Naive B cell (primary cell): ENCODE measurements around the gene F12. TPM values are rescaled to one million over a fixed set of nuclear protein-coding genes. Genes with fewer than 3 reads are reported as not detected.
"Not testable (repeated sequence)": the region's sequence is repeated elsewhere in the genome, so short reads cannot be mapped to it uniquely, and the experiment has no call there.

Experiments used
- ATAC-seq, 2 donors: fragments of 150-1000 bp; cut with Tn5 transposase; 2 replicates each; pipeline ENCODE4 v1.10.0; 2021; ENCODE audit warnings: low read depth in 2 of 2, mild to moderate bottlenecking in 2 of 2, moderate library complexity in 2 of 2
- DNase-seq: peaks from one replicate; pipeline ENCODE4 v3.0.0; 2022
- H3K27ac Mint-ChIP-seq, 6 donors: one replicate each; pipeline ENCODE4 v1.8.0; 2020 to 2022; ENCODE audit warnings: mild to moderate bottlenecking in 6 of 6, mixed read lengths in 6 of 6, moderate library complexity in 5 of 6, inconsistent platforms in 2 of 6
- H3K27me3 Mint-ChIP-seq, 3 donors: one replicate each; pipeline ENCODE4 v1.8.0; 2021 to 2022; ENCODE audit warnings: mixed read lengths in 3 of 3, mild to moderate bottlenecking in 1 of 3
- H3K36me3 Mint-ChIP-seq, 2 donors: one replicate each; pipeline ENCODE4 v1.8.0; 2020 to 2022; ENCODE audit warnings: mixed read lengths in 2 of 2, inconsistent platforms in 1 of 2, mild to moderate bottlenecking in 1 of 2
- H3K4me1 Mint-ChIP-seq, 3 donors: one replicate each; pipeline ENCODE4 v1.8.0; 2020 to 2022; ENCODE audit warnings: mixed read lengths in 3 of 3, inconsistent platforms in 1 of 3, mild to moderate bottlenecking in 1 of 3, moderate library complexity in 1 of 3
- H3K4me3 Mint-ChIP-seq, 8 donors: one replicate each; pipeline ENCODE4 v1.8.0; 2020 to 2022; ENCODE audit warnings: mild to moderate bottlenecking in 8 of 8, mixed read lengths in 8 of 8, moderate library complexity in 8 of 8, inconsistent platforms in 2 of 8
- H3K9me3 Mint-ChIP-seq, 7 donors: one replicate each; pipeline ENCODE4 v1.8.0; 2020 to 2022; ENCODE audit warnings: mixed read lengths in 7 of 7, mild to moderate bottlenecking in 5 of 7, inconsistent platforms in 2 of 7, moderate library complexity in 1 of 7
- polyA plus RNA-seq, 6 donors: library from polyadenylated mRNA; unstranded; fragments of 300-500 nt; fragmentation: Illumina TruSeq; gene quantifications; one replicate each; pipeline ENCODE4 v1.2.3, GENCODE V29; 2021; ENCODE audit warnings: low read depth in 6 of 6

F12 gene
- polyA plus RNA-seq, 6 donors from 2014 or later, result 0.56 to 1.4 (median 0.57) TPM; not detected in 3

GRCh38 chr5:177378884-177379883 is 30.2 kb downstream of the F12 start:
- H3K27ac Mint-ChIP-seq, result no peak overlapping the region
- peaks cover 3 to 18% (median 14%) of the 10 kb centered on the region in 3 donors for H3K27me3 Mint-ChIP-seq
- H3K9me3 Mint-ChIP-seq, result no peaks in the 10 kb centered on the region
- ATAC-seq (no peak), DNase-seq (no peak)
- no peak overlapping the region for H3K4me3 Mint-ChIP-seq
- no peaks in the 10 kb centered on the region for H3K36me3 Mint-ChIP-seq
- peaks cover 5 to 13% (median 7%) of the 10 kb centered on the region in 3 donors for H3K4me1 Mint-ChIP-seq

GRCh38 chr5:177377851-177378776 is 31.2 kb downstream of the F12 start:
- Mint-ChIP-seq H3K27ac (no peak overlapping the region), H3K36me3 (no peaks in the 10 kb centered on the region), H3K27me3 (peaks cover 3 to 7% (median 6%) of the 10 kb centered on the region in 3 donors), H3K9me3 (no peaks in the 10 kb centered on the region), H3K4me1 (peaks cover 7 to 12% (median 10%) of the 10 kb centered on the region in 3 donors), H3K4me3 (no peak overlapping the region)
- no peak for ATAC-seq
- no peak for DNase-seq

GRCh38 chr5:177376107-177376506 is 33.3 kb downstream of the F12 start:
- H3K27ac Mint-ChIP-seq, result peak overlapping the region in 1 of 6 donors; percentile 56
- H3K9me3 Mint-ChIP-seq, result no peaks in the 10 kb centered on the region
- ATAC-seq (no peak), DNase-seq (no peak)
- no peaks in the 10 kb centered on the region for H3K27me3 Mint-ChIP-seq
- H3K36me3 Mint-ChIP-seq, result no peaks in the 10 kb centered on the region
- H3K4me3 Mint-ChIP-seq, result no peak overlapping the region
- peaks cover 12 to 28% (median 24%) of the 10 kb centered on the region in 3 donors for H3K4me1 Mint-ChIP-seq

- H3K27ac Mint-ChIP-seq, ATAC-seq, H3K27me3 Mint-ChIP-seq, H3K36me3 Mint-ChIP-seq, H3K4me3 Mint-ChIP-seq, H3K9me3 Mint-ChIP-seq, DNase-seq: not testable (repeated sequence)
- H3K4me1 Mint-ChIP-seq, result peaks cover 12 to 28% (median 24%) of the 10 kb centered on the region in 3 donors
Measured at GRCh38 chr5:177375516-177375915, 33.8 kb downstream of the F12 start.

GRCh38 chr5:177374211-177374610 is 35.2 kb downstream of the F12 start:
- Mint-ChIP-seq H3K27ac (peak overlapping the region in 3 of 6 donors; percentile 15 to 90 (median 38)), H3K4me3 (no peak overlapping the region)
- no peak for ATAC-seq

GRCh38 chr5:177373806-177374205 is 35.6 kb downstream of the F12 start:
- Mint-ChIP-seq H3K27ac (peak overlapping the region in 2 of 6 donors; percentile 15 to 90), H3K27me3 (no peaks in the 10 kb centered on the region), H3K9me3 (no peaks in the 10 kb centered on the region), H3K4me1 (peaks cover 22 to 39% (median 36%) of the 10 kb centered on the region in 3 donors), H3K36me3 (peaks cover 0 to 7% of the 10 kb centered on the region in 2 donors), H3K4me3 (no peak overlapping the region)
- ATAC-seq, result no peak
- no peak for DNase-seq

More at GRCh38 chr5:177374211-177374610, 35.2 kb downstream of the F12 start:
- Mint-ChIP-seq H3K4me1 (peaks cover 17 to 35% (median 32%) of the 10 kb centered on the region in 3 donors), H3K36me3 (peaks cover 0 to 3% of the 10 kb centered on the region in 2 donors), H3K9me3 (no peaks in the 10 kb centered on the region), H3K27me3 (no peaks in the 10 kb centered on the region)
- DNase-seq, result no peak

GRCh38 chr5:177372910-177373309 is 36.5 kb downstream of the F12 start:
- ATAC-seq, result no peak
- DNase-seq, result no peak
- H3K4me1 Mint-ChIP-seq, result peaks cover 29 to 42% (median 40%) of the 10 kb centered on the region in 3 donors
- H3K27me3 Mint-ChIP-seq, result no peaks in the 10 kb centered on the region
- peaks cover 4 to 16% of the 10 kb centered on the region in 2 donors for H3K36me3 Mint-ChIP-seq
- no peaks in the 10 kb centered on the region for H3K9me3 Mint-ChIP-seq
- H3K27ac Mint-ChIP-seq, result peak overlapping the region in 3 of 6 donors; percentile 50 to 82 (median 80)
- peak overlapping the region in 3 of 8 donors; percentile 10 to 53 (median 44) for H3K4me3 Mint-ChIP-seq

GRCh38 chr5:177372034-177372896 is 37.1 kb downstream of the F12 start:
- ATAC-seq, result peak in 1 of 2 donors; percentile 20
- no peaks in the 10 kb centered on the region for H3K27me3 Mint-ChIP-seq
- H3K9me3 Mint-ChIP-seq, result no peaks in the 10 kb centered on the region
- H3K4me1 Mint-ChIP-seq, result peaks cover 29 to 42% (median 40%) of the 10 kb centered on the region in 3 donors
- H3K36me3 Mint-ChIP-seq, result peaks cover 4 to 16% of the 10 kb centered on the region in 2 donors
- peak overlapping the region in 6 of 8 donors; percentile 10 to 76 (median 50) for H3K4me3 Mint-ChIP-seq
- peak overlapping the region in 4 of 6 donors; percentile 44 to 90 (median 81) for H3K27ac Mint-ChIP-seq
- no peak for DNase-seq

GRCh38 chr5:177371120-177372033 is 38.0 kb downstream of the F12 start:
- ATAC-seq (no peak), DNase-seq (no peak)
- peaks cover 4 to 16% of the 10 kb centered on the region in 2 donors for H3K36me3 Mint-ChIP-seq
- peak overlapping the region in 7 of 8 donors; percentile 3 to 76 (median 47) for H3K4me3 Mint-ChIP-seq
- peak overlapping the region in 4 of 6 donors; percentile 29 to 80 (median 68) for H3K27ac Mint-ChIP-seq
- peaks cover 30 to 42% (median 40%) of the 10 kb centered on the region in 3 donors for H3K4me1 Mint-ChIP-seq
- H3K27me3 Mint-ChIP-seq, result no peaks in the 10 kb centered on the region
- no peaks in the 10 kb centered on the region for H3K9me3 Mint-ChIP-seq

- H3K27ac Mint-ChIP-seq, result peak overlapping the region in 1 of 6 donors; percentile 11
Measured at GRCh38 chr5:177370488-177371119, 38.8 kb downstream of the F12 start.

More at GRCh38 chr5:177370488-177371119, 38.8 kb downstream of the F12 start:
- no peaks in the 10 kb centered on the region for H3K9me3 Mint-ChIP-seq
- no peaks in the 10 kb centered on the region for H3K27me3 Mint-ChIP-seq
- H3K4me1 Mint-ChIP-seq, result peaks cover 32 to 47% (median 42%) of the 10 kb centered on the region in 3 donors
- peak overlapping the region in 2 of 8 donors; percentile 30 to 49 for H3K4me3 Mint-ChIP-seq
- peaks cover 4 to 16% of the 10 kb centered on the region in 2 donors for H3K36me3 Mint-ChIP-seq
- ATAC-seq (peak; percentile 84 to 90), DNase-seq (no peak)
